NCI-H2081 (cell line): ENCODE measurements around the gene SCYL1.

Experiments
- DNase-seq, 2 experiments: peaks; one replicate each; lab custom pipeline; 2025; lab: John Stamatoyannopoulos, UW

SCYL1 gene

DNA sequence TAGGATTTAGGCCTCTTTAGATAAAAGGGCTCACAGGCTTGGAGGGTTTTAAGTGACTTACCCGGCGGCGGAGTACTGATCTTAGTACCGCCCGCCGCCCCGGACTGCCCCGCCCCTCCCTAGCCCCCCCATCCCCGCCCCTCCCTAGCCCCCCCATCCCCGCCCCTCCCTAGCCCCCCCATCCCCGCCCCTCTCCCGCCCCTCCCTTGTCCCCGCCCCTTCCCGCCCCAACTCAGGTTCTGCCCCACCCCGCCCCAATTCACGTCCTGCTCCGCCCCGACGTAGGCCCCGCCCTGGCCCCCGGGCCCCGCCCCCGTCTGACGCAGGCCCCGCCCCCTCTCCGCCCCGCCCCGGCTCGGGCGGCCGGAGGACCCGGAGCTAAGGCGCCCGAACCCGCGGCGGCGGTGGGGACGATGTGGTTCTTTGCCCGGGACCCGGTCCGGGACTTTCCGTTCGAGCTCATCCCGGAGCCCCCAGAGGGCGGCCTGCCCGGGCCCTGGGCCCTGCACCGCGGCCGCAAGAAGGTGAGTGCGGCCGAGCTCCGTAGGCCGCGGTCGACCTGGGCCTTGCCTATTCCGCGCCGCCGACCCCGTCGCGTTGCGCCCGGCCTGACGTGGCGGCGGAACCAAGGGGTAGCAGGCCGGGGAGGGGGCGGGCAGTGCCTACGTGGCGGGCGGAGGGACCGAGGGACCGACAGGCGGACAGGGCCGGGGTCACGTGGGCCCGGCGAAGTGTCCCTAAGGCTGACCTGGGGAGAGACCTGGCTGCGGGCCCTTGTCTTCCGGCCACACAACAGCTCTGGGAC, at the start of gene SCYL1:
TSS of gene SCYL1 (plus strand) at position 343 of the 805 bp plus-strand sequence. CDS start at position 414, 71 bp downstream.
- peak; percentile 37 to 70 for DNase-seq

DNA sequence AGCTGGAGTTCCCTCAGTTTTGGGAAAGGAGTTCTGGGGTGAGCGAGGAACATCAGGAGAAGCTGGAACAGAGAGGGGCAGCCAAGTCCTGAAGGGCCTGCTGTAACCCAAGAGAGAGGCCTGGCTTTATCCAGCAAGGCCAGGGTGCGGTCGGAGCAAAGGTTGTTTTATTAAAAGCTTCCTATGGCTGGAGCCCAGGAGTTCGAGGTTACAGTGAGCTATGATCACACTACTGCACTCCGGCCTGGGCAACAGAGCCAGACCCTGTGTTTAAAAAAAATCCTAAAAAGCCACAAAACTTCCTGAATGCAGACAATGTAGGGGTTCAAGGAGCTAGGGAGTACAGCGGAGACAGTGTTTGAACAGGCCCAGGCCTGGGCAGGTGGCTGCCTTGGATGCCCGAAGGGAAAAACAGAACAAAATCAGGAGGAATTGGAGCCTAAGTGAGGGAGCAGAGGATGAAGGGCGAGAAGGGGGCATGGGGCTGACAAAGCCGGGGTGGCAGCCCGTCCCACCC, 48.2 kb upstream of the SCYL1 start:
- no peak for DNase-seq

DNA sequence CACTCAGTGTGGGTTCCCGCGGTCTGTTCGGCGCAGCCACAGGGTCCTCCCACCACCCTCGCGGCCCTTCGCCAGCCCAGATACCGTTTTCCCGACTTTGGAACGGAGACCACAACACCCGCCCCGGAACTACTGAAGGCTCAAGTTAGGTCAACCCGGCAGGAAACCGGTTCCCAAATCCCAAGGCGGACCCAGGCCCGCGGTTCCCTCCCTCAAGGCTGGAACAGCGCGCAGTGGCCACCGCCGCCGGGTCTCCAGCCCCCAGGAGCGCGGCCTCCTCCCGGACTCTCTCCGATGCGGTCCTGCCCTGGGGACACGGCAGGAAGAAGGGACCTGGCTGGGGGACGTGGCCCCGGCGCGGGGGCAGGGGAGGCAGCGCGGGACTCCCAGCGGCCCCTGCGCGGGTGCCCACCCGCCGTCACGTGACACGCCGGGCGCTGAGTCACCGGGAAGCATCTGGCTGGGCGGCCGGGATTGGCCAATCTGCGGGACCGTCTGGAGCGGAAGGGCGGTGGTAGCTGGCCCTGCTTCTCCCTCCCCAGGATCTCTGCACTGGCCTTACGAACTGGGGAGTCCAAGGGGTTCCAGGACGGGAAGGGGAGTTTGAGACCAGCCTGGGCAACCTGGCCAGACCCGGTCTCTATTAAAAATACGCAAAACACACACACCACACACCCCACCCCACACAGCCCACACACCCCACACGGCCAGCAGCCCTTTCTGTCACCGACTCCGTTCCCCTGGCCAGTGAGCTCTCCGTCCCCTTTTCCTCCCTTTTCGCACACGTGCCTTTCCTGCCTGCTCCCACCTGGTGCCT, 47.5 kb upstream of the SCYL1 start:
- DNase-seq, result peak; percentile 90 to 96

DNA sequence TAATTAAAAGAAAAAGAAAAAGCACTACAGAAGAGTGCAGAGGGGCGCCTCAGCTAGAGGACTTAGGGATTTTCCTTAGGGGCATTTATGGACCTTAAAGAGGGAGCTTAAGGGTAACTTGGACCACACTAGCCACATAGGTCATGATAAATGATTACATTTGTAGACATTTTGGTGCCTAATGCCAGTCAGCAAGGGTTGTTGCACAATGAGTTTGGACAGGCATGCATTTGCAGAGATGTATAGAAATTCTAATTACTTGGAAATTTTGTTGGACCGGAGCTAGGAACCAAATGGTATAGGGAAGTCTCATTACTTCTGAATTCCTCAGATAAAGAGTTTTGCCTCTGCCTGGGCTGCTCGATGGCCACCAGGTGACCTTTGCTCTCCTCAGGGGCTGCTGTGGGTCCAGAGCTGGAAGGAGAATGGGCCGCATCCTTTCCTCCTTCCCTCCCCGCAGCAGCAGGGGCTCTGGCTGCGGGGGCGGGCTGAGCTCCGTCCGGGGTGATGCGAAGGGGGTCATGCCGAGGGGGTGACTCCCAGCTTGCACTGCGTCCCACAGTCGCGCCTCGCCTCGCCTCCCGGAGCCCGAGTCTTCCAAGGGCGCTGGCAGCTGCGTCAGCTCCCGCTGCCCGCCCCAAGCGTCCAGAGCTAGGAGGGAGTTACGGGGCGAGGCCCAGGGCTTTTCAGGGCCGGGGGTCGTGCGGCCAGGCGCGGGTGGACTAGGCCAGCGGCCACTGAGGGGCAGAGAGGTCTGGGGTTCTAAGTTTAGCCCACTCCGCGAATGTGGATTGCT, 46.3 kb upstream of the SCYL1 start:
- no peak for DNase-seq

DNA sequence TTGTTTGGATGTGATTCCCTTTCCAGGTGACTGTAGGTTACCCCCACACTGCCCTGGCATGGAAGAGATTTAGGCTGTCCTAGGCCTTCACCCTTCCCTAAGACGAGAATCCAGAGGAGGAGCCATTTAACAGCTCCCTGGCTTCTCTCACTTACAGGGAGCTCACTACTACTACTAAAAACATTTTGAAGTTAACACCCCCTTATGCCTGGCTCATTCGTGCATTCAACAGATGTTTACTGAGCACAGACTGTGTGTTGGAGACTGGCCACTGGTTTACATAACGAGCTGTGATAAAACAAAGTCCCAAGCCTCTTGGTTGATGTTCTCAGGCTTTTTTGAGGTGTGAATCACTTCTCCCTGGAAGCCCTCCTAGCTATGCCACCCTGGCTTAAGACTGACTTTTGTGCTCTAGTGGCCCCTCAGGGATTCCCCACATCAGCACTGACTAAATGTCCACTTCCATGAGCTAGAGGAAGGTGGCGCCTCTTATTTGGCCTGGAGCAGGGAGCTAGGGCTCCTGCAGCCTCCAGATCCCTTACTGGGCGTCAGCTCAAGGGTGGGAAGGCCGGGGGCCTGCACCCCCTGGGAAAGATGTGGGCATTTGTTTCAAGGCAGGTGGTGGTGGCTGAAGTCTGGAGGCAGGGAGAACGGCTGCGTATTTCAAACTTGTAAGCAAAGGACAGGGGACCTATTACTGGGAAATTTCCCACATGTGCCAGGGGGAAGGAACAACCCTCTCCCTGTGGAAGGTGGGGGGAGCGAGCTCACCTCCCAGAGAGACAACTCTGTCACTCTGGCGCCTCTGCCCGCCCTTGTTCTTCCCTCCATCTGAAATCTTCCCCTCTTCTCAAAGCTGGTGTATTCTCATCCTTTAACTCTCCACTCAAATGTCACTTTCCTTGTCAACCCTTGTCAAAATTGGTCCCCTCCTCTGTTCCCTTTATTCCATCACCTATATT, 45.4 kb upstream of the SCYL1 start:
- DNase-seq, result peak; percentile 34 to 61

DNA sequence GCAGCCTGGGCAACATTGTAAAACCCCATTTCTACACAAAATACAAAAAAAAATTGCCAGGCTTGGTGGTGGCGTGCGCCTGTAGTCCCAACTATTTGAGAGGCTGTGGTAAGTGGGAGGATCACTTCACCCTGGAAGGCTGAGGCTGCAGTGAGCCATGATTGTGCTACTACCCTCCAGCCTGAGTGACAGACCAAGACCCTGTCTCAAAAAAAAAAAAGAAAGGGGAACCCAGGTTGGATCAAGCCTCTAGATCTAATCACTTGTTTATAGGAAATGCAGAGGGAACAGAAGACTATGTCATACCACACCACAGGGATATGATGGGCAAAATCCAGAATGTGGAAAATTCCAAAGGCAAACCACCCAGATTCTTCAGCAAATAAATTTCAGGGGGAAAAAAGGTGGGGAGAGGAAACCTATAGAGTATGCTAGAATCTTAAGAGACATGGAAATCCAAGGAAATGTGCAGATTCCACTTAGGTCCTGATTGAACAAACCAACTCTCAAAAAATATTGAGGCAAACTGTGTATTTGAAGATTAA, 42.5 kb upstream of the SCYL1 start:
- DNase-seq, result no peak

DNA sequence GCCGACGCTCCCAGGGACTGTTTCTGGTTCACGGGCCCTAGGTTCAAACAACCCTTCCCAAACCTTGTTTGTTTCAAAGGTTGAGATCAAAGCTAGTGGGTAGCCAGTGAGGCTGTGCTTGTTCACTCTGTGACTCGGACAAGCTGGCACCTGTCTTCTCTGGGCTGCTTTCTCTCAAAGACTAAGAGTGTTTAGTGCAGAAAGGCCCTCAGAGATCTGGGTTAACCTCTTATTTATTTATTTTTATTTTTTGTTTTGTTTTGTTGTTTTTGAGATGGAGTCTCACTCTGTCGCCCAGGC, 39.0 kb upstream of the SCYL1 start:
- DNase-seq, result no peak

DNA sequence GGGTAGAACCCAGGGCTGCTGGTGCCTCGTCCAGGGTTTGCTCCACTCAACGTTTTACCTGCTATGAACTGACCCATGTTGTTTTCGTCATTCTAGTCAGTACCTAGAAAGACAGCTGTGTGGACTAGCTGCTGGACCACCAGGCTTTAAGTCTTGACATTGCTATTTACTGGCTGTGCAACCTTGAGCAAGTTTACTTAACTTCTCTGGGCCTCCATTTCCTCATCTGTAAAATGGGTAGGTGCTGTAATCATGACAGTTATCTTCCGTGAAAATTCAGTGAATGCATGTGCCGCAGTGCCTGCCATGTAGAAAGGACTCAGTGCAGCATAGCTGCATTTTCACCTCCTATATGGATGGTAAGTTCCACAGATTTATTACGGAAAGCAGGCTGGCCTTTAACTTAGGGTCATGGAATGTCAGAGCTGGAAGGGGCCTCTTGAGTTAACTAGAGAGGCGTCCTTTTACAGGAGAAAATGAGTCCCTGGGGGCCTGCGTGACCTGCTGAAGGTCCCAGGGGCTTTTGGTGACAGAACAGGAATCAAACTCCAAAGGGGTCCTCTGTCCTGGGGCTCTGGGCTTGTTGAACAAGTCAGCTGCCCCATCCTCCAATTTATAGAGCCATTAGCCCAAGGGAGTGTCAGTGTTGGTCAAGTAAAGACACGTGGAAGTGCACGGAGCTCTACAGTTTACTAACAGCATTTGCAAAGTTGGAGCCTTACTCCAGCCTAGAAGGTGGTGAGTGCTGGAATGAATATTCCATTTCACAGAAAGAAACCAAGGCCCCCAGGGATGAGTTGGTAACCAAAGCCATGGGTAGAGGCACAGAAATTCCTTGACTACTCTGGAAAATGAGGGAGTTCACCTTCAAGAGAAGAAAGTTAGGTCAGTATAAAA, 38.1 kb upstream of the SCYL1 start:
- no peak for DNase-seq

DNA sequence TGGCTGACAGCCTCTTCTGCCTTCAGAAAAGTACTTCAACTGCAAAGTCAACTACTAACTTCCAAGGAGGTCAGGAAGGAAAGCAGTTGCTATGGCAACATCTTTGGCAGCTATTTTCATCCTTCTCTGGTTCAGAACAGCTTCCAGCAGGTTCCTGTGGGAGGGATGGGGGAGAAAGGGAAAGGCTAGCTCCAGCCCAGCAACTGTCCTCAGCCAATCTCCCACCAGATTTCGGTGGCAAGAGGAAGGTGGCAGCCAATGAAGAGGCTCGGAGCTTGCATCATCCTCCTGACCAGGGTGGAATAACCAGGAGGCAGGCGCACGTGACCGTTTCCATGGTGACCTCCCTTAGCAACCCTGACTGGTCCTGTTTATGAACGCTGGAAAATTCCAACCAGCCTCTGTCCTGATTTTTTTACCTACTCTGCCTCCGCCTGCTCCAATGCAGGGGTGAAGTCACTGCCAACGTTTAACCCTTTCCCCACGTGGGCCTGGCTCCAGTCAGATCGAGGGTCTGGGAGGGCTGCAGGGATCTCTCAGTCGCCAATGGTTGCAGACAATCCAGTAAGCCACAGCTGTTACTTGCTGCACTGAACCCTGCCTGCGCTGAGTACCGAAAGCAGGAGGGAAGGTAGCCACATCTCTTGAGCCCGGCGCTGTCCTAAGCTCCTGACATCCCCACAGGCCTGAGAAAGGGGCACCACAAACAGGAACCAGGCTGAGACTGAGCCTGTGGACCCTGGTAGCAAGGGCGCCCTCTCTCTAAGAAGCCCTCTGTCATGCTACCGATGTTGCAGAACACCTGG, 37.2 kb upstream of the SCYL1 start:
- peak; percentile 96 to 99 for DNase-seq

DNA sequence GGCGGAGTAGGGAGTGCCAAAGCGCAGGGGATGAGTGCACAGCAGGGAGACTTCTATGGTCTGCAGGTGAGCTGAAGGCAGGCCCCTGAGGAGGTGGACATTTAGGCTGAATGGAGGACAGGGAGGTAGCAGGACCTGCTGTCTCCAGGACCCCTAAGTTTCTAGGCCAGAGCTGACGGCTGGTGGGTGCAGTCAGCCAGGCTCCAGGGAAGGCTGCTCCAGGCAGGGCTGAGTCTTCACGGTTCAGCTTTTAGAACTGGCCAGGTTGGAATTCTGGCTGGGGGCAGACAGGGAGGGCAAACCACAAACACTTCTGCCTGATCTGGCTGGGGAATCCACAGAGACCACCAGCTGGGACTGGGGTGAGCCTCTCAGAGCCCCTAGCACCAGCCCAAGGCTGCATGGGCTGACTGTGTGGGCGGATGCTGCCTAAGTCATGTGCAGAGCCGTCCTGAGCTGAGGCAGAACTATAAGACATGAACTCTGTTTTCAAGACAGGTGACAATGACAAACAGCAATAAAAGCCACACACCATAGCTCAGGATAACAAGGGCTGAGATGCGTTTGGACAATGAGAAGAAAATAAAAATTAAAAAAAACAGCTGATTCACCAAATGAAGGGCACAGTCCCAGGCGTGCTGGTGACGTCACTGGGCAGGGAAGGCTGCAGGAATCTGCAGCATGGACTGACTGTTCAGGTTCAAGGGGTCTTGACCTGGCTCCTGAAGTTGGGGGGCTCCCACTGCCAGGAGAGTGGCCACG, 36.4 kb upstream of the SCYL1 start:
- no peak for DNase-seq

DNA sequence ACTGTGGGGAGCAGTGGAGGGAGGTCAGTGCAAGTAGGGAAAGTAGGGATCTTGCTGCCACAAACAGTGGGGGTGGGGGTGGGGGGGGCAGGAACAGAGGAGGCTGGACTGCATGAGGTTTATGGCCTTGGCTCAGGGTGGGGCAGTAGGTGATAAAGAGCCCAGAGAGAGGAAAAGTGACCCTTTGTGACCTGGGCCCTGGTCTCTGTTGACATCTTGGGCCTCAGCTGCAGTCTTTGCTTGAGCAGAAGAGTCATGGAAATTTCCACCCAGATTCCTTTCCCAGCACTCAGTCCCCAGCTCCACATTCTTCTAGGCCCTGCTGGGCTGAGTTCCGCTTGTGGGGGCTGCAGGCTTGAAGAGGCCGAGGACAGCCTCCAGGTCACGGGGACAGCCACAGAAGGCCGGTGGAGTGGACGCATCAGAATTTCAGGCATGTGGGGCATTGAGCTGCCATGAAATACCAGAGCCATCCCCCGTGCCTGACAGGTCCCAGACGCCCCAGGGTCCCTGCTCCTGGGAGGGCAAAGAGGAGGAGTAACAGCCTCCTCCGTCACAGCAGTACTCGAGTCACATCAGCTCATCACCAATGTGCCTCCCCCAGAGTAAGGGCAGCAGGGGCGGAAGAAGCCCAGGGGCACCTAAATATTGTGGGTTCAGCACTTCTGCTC, 35.7 kb upstream of the SCYL1 start:
- no peak for DNase-seq

DNA sequence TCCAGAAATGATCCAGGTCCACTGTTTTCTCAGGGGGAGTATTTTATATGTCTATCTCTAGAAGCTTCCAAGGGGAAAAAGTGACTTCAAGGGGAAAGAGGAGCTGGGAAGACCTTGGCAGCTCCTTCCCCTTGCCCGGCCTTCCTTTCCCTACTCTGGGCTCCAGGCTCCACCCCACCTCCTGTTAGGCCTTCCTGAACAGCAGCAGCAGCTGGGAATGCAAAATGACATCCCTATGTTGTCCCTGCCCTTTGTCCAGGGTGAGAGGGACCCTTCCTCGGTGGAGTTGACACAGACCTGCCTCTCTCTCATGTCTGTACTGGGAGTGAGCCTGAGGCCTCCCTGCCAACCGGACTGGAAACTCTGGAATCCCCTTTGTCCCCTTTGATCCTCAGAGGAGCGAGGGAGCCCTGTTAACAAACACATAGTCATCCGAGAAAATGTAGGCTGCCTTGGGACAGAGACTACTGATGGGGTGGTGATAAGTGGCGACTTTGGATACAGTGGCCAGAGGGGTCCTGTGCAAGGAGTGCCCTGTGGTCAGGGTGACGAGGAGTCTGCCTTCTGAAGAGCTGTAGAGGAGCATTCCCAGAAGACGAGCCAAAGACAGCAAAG, 35.1 kb upstream of the SCYL1 start:
- no peak for DNase-seq

DNA sequence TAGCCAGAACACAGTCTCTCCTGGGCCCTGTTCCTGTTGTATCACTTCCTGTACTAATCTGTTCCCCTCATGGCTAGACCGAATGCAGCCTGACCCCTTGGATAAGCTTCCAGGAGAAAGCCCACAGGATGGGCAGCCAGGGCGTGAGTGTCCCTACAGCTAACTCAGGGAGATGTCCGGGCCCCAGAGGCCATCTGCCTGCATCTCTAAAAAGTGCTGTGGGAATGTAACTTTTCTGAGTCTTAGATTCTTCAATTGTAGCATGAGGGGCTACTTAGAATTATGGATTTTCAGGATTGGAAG, 33.8 kb upstream of the SCYL1 start:
- DNase-seq, result no peak

DNA sequence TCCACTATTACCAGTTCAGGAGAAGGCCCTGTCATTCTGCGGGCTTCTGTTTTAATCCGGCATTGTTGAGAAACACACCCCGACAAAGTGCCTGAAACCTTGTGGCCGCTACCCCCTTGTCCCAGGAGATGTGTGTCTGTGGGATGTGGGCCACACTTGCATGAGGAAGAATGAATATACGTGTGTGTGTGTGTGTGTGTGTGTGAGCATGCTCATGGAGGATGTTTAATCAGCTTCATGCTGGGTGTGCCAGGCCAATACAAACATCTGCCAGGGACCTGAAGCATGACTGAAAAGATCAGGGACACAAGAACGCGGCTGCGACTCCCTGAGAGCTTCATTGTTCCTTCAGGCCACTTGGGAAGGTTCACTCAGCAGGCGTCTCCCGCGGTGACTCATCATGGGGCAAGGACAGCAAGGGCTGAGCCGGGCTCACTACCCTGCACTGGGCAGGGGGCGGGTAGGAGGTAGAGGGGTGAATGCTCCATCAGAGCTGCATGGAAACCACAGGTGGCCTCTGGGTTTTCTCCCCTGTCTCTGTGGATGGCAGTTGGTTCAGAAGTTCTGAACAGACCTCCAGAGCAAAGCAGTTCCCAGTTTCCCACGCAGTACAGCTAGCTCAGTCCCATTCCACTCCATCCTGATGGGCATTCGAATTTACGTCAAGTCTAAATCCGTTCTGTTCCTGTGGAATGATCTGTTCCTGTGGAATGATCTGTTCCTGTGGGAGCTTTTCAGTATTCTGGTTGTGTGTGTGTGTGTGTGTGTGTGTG, 33.1 kb upstream of the SCYL1 start:
- peak; percentile 87 to 95 for DNase-seq

DNA sequence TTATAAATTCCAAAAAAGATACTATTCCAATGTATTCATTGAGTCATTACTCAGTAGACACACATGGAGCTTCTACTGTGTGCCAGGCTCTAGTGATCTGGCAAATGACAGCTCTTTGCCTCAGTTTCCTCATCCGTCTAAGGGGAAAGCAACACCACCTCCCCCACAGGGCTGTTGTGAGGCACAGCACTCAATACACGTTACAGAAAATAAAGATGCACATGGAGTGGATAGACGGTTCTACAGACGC, 32.6 kb upstream of the SCYL1 start:
- DNase-seq, result no peak

DNA sequence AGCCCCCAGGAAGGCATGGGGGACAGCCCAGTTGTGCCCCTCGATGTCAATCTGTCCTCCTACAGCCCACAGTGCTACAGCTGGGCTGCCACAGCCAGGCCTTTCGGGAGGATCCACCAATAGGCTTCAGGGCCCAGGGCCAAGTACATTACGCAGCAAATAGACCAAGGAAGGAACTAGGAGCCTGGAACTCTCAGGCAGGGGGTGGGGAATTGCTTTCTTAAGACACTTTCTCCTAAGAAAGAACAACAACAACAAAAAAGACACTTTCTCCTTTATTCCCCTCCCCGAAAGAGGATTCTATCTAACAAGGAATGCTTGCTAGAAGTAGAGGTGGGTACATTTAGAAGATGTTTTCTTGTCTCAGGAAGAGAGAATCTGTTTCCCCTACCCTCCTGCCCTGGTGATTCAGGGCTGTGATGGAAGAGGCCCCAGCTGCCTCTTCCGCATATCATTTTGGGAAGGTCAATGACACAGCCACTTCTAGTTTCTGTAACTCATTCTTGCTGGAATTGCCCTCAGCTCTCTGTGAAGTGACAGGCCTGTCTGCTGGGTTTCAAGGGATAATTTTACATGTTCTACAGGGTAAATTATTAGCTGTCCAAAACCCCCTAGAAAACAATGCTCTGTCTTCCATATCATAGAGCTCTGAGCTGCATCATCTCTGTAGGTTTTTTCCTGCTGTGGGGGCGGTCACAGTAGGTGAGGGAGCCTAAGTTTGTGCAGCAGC, 32.1 kb upstream of the SCYL1 start:
- DNase-seq, result no peak
